Right lobe of liver (tissue), 6 donors: Measurements from ENCODE around the gene MB21D2. TPM values are rescaled to one million over a fixed set of nuclear protein-coding genes. Genes with fewer than 3 reads are reported as not detected.

Experiments used
- ATAC-seq, 4 donors: fragments of 200-7000 bp; cut with Tn5 transposase; one replicate each; pipeline ENCODE4 v1.9.1; 2020; ENCODE audit warnings: mild to moderate bottlenecking in 4 of 4, moderate library complexity in 4 of 4
- DNase-seq, 3 donors: peaks; one replicate each; pipeline ENCODE4 v3.0.0-alpha.2; 2020
- H3K27ac ChIP-seq, 3 donors: fragments of 200-600 bp; one replicate each; pipeline ENCODE4 v1.8.0; 2022
- H3K27me3 ChIP-seq, 2 donors: fragments of 200-600 bp; one replicate each; pipeline ENCODE4 v1.8.0; 2022
- H3K36me3 ChIP-seq, 4 donors: fragments of 200-600 bp; sonication (generic) in 1 of 4; one replicate each; pipeline versions ENCODE4 v1.5.1 to v1.8.0; 2017 to 2022; ENCODE audit warnings: control low read depth in 1 of 4
- H3K4me1 ChIP-seq, 4 donors: fragments of 200-600 bp; sonication (generic) in 1 of 4; one replicate each; pipeline versions ENCODE4 v1.5.1 to v1.8.0; 2017 to 2022; ENCODE audit warnings: control low read depth in 1 of 4
- H3K4me3 ChIP-seq, 3 donors: fragments of 200-600 bp; one replicate each; pipeline ENCODE4 v1.8.0; 2022
- H3K9me3 ChIP-seq, 4 donors: fragments of 200-600 bp; sonication (generic) in 1 of 4; one replicate each; pipeline versions ENCODE4 v1.5.1 to v1.8.0; 2017 to 2022; ENCODE audit warnings: control low read depth in 1 of 4
- POLR2A ChIP-seq: fragments of 450-650 bp; IDR thresholded peaks from one replicate; pipeline ENCODE4 v1.6.1; 2017; ENCODE audit warnings: antibody characterized with exemption, mild to moderate bottlenecking
- WGBS: methylation state at CpG from one replicate; pipeline ENCODE4 v1.1.6; 2018; ENCODE audit warnings: low coverage, low lambda C conversion rate; ENCODE audit not compliant: insufficient coverage; ENCODE audit errors: missing lambda C conversion rate; 5-methylcytosine and 5-hydroxymethylcytosine counted together
- intact Hi-C, 2 donors: fragments of 100-400 bp; cut with DNase I; formaldehyde crosslinking; loops; one replicate each; pipeline versions ENCODE4 v1.11.2 to v1.14.1; 2022
- total RNA-seq, 6 experiments: library from RNA; depleted of rRNA in 2 of 6; stranded (reverse); fragments of >200 nt in 2 of 6; fragmentation: NEBNext Ultra II Directional in 3 of 6; extraction: Animal tissue kit (Norgen Biotek cat#: 25700) in 3 of 6; gene quantifications; one replicate each; pipeline versions ENCODE4 v1.1.0 to v1.2.4, GENCODE V29; 2016 to 2023
- TF ChIP-seq, protein P1 (sequence below), 4 donors: fragments of 200-600 bp in 3 of 4; fragments of 450-650 bp in 1 of 4; IDR thresholded peaks; one replicate each; pipeline versions ENCODE4 v1.5.1 to v1.8.0; 2016 to 2022; ENCODE audit warnings: antibody characterized with exemption in 4 of 4, mild to moderate bottlenecking in 2 of 4
- donor health status: DM: no; HTN: yes; CAD: no.
- donor health status: DM: no; HTN: no; CAD: no.
- donor health status: DM: no; HTN: no; CAD: no.
- donor health status: DM: no; HTN: yes; CAD: no.
- donor health status: DM: no; HTN: yes; CAD: no.

MB21D2 gene
- total RNA-seq, 6 experiments from 2014 or later = 0.15 to 0.86 (median 0.31) TPM; not detected in 1

- Histone ChIP-seq H3K27ac (no peak overlapping the region), H3K4me1 (no peaks in the 10 kb centered on the region), H3K4me3 (no peak overlapping the region), H3K27me3 (no peaks in the 10 kb centered on the region), H3K9me3 (no peaks in the 10 kb centered on the region), H3K36me3 (no peaks in the 10 kb centered on the region)
- TF ChIP-seq, protein P1, sequence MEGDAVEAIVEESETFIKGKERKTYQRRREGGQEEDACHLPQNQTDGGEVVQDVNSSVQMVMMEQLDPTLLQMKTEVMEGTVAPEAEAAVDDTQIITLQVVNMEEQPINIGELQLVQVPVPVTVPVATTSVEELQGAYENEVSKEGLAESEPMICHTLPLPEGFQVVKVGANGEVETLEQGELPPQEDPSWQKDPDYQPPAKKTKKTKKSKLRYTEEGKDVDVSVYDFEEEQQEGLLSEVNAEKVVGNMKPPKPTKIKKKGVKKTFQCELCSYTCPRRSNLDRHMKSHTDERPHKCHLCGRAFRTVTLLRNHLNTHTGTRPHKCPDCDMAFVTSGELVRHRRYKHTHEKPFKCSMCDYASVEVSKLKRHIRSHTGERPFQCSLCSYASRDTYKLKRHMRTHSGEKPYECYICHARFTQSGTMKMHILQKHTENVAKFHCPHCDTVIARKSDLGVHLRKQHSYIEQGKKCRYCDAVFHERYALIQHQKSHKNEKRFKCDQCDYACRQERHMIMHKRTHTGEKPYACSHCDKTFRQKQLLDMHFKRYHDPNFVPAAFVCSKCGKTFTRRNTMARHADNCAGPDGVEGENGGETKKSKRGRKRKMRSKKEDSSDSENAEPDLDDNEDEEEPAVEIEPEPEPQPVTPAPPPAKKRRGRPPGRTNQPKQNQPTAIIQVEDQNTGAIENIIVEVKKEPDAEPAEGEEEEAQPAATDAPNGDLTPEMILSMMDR (IDR thresholded peaks at IDR 0.05) = no peak
- DNase-seq (no peak), ATAC-seq (no peak)
- intact Hi-C loops = no loop called here
- 80% methylated on average over 11 of the region's 13 CpGs for WGBS
Observed at GRCh38 chr3:192890347-192891335, 27.0 kb downstream of the MB21D2 start.

GRCh38 chr3:192889679-192890078, 28.0 kb downstream of the MB21D2 start:
- ATAC-seq (no peak), DNase-seq (no peak)
- Histone ChIP-seq H3K4me1 (no peaks in the 10 kb centered on the region), H3K27ac (no peak overlapping the region), H3K9me3 (no peaks in the 10 kb centered on the region), H3K36me3 (no peaks in the 10 kb centered on the region), H3K27me3 (no peaks in the 10 kb centered on the region), H3K4me3 (no peak overlapping the region)
- TF ChIP-seq POLR2A = no peak
- TF ChIP-seq, protein P1 (IDR thresholded peaks at IDR 0.05) = no peak
- intact Hi-C loops = no loop called here
- 29% methylated on average over 3 of the region's 3 CpGs for WGBS

DNA sequence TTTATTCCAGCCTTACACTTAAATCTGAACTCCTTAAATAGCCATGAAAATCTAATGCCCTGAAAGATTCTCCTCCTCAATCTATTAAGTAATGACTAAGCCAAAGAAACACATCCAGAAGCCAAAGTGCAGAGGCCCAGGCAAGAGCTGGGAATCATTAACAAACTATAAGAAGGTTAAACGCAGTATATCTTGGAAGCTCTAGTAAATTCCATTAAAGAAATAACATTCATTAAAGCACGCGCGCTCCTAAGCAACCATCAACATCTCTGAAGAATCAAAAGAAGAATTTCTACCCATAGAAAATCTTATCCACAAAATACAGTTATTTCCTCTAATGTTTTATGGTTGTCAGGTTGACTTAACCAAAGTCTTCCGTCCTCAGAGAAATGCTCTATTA, 29.5 kb downstream of the MB21D2 start:
- H3K9me3 ChIP-seq = no peaks in the 10 kb centered on the region
- H3K36me3 ChIP-seq = no peaks in the 10 kb centered on the region
- H3K4me1 ChIP-seq = no peaks in the 10 kb centered on the region
- ATAC-seq (no peak), DNase-seq (no peak)
- WGBS = 71% methylated on average over 5 of the region's 5 CpGs
- H3K4me3 ChIP-seq = no peak overlapping the region
- no peak for TF ChIP-seq POLR2A
- TF ChIP-seq, protein P1 (IDR thresholded peaks at IDR 0.05) = no peak
- no peak overlapping the region for H3K27ac ChIP-seq
- intact Hi-C loops = no loop called here
- H3K27me3 ChIP-seq = no peaks in the 10 kb centered on the region

- no peaks in the 10 kb centered on the region for H3K36me3 ChIP-seq
- intact Hi-C loops = no loop called here
- H3K4me1 ChIP-seq = no peaks in the 10 kb centered on the region
- DNase-seq = no peak
- no peak overlapping the region for H3K27ac ChIP-seq
- no peaks in the 10 kb centered on the region for H3K27me3 ChIP-seq
- WGBS = 65% methylated on average over 5 of the region's 7 CpGs
- H3K9me3 ChIP-seq = no peaks in the 10 kb centered on the region
- no peak overlapping the region for H3K4me3 ChIP-seq
- TF ChIP-seq POLR2A = no peak
- TF ChIP-seq, protein P1 (IDR thresholded peaks at IDR 0.05) = no peak
- no peak for ATAC-seq
Observed at GRCh38 chr3:192887701-192888100, 30.0 kb downstream of the MB21D2 start.
